Measurements from ENCODE around the gene STX12. TPM values are rescaled to one million over a fixed set of nuclear protein-coding genes. Genes with fewer than 3 reads are reported as not detected.
"Not testable (repeated sequence)": the region's sequence is repeated elsewhere in the genome, so short reads cannot be mapped to it uniquely, and the experiment has no call there.

STX12 gene
- total RNA-seq, 1 experiment from 2014 or later, result 24.3 TPM

DNA sequence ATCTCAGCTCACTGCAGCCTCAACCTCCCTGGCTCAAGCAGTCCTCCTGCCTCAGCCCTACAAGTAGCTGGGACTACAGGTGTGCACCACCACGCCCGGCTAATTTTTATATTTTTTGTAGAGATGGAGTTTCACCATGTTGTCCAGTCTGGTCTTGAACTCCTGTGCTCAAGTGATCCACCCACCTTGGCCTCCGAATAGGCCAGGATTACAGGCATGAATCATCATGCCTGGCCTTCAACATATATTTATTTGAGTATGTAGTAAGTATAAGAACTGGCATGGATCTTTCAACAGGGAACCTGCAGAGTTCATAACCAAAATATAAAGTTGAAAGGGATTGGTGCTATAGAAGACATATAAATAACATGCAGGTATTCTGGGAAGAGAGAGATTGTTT lies 2.3 kb downstream of the STX12 start:
- DNase-seq (ENCODE audit: low spot score), result not testable (repeated sequence)

DNA sequence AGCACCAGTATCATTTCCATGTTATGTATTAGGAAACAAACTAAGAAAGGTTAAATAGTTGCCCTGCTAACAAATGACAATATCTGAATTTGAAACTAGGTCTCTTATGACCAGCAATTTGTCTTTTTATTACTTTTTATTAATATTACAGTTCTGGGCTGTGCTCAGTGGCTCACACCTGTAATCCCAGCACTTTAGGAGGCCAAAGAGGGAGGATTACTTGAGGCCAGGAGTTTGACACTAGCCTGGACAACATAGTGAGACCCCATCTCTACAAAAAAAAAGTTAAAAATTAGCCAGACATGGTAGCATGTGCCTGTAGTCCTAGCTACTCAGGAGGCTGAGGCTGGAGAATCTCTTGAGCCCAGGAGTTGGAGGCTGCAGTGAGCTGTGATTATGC lies 3.3 kb downstream of the STX12 start:
- DNase-seq (ENCODE audit: low spot score), result not testable (repeated sequence)

DNA sequence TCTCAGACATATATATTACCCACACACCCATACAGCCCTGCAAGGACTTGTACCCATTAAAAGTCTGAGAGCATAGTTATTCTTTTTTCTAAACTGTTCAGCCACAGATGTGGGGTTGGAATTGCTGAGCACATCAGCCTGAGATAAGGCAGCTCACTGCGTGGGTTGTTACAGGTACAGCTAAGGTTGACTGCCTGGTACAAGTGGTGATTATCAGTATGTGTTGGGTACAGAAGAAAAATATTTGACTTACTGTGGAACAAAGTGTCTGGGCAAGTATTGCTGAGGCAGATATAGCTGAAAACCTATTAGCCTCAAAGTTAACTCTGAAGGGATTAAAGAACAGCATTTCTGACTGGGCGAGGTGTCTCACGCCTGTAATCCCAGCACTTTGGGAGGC lies 5.0 kb downstream of the STX12 start:
- no peak for DNase-seq (ENCODE audit: low spot score)

DNA sequence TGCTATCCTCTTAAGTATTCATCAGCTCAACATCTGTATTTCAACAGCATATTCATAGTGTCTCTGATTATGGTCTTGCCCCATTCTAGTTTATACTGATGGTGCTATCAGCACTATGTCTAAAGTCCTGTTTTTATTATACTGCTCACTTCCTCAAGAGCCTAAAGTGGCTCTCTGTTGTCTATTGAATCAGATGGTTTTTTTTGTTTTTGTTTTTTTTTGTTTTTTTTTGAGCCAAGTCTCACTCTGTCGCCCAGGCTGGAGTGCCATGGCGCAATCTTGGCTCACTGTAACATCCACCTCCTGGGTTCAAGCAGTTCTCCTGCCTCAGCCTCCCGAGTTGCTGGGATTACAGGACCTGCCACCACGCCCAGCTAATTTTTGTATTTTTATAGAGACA lies 6.1 kb downstream of the STX12 start:
- no peak for DNase-seq (ENCODE audit: low spot score)

DNA sequence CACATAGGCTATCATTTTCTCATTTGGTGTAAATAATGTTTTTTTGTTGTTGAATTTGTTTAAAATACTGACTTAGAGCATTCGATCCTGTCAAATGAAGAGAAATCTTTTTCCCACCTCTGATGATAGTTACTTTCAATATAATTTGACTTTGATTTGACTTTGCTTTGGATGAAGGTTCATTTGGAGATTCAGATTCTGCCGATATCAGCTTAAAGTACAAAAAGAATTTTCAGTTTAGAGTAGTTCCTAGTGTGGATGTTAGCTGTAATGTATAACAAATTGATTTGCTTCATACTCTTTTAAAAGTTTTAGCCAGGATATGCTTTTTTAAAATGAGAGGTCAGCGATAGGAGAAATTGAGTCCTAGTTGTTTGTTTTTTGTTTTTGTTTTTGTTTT lies 9.9 kb downstream of the STX12 start:
- no peak for DNase-seq (ENCODE audit: low spot score)

DNA sequence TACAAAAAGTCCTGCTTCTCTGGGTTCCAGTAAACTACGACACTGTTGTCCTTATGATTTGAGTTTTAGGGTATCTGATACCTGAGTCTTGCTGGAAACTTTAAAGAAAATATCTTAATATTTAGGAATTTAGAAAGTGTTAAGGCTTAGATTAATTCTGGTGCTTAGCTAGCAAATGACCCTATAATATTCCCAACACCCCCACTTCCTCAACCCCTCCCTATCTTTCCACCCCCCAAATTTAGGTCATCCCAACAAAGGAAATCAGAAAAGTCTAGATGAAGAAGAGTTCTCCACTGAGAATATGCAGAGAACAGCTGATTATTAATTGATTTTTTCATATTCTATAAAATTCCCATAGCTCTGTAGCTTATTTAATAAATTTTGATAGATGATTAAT lies 11.7 kb downstream of the STX12 start:
- no peak for DNase-seq (ENCODE audit: low spot score)

DNA sequence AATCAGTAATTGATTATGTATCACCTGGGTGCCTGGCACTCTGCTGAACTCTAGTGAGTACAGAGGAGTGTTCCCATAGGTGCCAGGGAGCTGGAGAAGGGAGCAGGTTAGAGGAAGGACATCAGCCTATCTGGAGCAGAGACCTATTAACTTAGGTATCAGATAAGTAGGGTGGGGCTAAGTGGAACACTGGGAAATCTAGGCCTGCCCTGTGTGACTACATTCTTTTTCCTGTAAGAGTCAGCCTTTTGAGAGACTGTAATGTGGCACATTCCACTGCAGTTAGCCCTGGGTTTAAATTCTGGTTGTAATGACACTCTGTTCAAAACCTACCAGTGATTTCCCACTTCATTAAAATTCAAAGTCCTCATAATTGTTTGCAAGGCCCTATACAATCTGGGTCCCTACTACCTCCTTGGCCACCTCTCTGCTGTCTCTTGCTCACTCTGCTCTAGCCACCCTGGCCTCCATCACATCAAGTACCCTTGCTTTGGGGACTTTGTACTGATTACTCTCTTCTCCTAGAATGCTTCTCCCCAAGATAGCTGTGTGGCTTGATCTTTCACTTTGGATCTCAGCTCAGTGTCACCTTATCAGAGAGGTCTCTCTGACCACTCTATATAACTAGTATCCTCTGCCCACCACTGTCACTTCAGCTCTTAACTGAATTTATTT lies 12.9 kb downstream of the STX12 start:
- no peak for DNase-seq (ENCODE audit: low spot score)

DNA sequence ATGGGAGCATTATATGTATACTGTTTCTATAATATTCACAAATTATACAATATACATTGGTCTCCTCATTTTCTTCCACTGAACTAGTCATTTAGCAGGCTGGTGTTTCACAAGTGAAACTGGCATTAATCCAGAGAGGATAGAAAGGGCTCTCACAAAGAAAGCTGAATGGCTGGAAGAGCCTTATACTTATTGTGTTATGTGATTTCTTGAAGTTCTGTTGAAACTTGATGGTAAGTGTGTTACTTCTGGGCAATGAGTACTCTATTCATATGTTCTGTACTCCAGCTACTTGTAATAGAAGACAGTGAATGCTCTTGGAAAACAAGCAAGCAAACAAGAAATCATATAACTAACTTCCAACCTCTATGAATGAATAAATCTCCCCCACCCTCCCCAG lies 14.9 kb downstream of the STX12 start:
- DNase-seq (ENCODE audit: low spot score), result no peak

DNA sequence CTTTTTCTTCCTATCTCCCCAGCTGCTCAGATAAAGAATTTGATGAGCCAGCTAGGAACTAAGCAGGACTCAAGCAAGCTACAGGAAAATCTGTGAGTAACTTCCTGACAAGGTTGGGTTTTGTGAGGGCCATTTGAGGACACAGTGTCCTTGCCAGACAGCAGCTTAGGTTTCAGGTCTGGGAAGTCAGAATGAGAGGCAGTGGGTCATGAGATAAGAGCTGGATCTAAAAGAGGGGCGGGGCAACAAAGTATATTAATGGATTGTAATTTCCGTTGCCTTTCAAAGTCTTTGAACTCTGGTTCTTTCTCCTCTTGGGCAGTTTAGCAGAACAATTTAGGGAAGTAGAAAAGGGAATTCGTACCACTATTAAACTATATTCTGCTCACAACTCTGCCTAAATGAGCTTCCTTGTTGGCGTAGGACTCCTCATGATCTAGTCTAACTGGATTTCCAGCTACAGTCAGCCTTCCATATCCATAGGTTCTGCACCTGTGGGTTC lies 16.6 kb downstream of the STX12 start:
- no peak for DNase-seq (ENCODE audit: low spot score)

DNA sequence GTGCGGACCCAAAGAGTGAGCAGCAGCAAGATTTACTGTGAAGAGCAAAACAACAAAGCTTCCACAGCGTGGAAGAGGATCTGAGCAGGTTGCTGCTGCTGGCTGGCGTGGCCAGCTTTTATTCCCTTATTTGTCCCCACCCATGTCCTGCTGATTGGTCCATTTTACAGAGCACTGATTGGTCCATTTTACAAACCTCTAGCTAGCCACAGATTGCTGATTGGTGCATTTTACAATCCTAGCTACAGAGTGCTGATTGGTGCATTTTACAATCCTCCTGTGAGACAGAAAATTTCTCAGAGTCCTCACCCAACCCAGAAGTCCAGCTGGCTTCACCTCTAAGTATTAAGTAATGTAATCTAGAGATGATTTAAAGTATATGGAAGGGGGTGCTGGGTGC lies 17.3 kb downstream of the STX12 start:
- not testable (repeated sequence) for DNase-seq (ENCODE audit: low spot score)

DNA sequence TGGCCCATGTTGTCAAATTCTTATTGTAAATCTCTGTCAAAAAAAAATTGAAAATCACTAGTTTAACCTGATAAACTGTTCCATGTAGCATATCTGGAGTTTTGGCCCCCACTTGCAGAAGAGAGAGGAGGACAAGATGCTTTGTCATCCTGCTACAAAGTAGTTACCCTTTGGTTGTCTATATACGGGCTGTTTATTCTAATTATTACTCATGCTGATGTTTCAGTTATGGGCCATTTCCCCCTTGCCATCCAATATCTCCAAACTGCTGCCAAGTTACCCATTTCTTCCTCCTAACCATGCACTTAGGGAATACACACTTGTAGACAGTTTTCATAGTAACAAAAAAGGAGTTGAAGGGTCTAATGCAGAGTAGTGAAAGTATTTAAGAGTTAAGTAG lies 22.6 kb downstream of the STX12 start:
- no peak for DNase-seq (ENCODE audit: low spot score)

DNA sequence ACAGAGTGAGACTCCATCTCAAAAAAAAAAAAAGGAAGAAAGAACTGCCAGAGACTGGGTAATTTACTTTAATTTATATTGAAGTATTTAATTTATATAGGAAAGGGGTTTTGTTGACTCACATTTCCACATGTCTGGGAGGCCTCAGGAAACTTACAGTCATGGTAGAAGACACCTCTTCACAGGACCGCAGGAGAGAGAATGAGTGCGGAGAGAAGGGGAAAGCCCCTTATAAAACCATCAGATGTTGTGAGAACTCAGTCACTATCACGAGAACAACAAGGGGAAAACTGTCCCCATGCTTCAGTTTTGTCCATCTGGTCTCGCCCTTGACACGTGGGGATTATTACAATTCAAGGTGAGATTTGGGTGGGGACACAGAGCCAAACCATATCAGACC lies 31.8 kb downstream of the STX12 start:
- DNase-seq (ENCODE audit: low spot score), result no peak

DNA sequence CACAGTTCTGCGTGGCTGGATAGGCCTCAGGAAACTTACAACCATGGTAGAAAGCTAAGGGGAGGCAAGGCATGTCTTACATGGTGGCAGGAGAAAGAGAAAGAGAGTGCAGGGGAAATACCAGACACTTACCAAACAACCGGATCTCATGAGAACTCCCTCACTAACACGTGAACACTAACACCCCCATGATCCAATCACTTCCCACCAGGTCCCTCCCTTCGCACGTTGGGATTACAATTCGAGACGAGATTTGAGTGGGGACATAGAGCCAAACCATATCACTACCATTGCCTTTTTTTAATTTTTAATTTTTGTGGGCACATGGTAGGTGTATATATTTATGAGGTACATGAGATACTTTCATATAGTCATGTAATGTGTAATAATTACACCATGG lies 33.7 kb downstream of the STX12 start:
- no peak for DNase-seq (ENCODE audit: low spot score)

DNA sequence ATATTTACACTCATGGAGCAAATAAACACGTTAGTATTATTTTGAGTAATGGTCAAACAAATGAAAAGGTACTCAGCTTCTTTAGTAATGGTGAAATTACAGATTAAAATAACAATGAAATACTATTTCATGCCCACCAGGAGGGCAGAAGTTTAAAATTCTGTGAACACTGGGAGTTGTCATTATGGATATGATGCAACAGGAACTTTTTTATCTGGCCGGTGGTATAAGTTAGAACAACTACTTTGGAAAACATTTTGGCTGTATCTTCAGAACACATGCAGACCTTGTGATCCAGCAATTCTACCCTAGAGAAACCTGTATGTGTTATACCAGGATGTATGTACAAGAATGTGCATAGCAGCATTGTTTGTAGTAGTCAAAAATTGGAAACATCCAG lies 34.4 kb downstream of the STX12 start:
- DNase-seq (ENCODE audit: low spot score), result no peak

DNA sequence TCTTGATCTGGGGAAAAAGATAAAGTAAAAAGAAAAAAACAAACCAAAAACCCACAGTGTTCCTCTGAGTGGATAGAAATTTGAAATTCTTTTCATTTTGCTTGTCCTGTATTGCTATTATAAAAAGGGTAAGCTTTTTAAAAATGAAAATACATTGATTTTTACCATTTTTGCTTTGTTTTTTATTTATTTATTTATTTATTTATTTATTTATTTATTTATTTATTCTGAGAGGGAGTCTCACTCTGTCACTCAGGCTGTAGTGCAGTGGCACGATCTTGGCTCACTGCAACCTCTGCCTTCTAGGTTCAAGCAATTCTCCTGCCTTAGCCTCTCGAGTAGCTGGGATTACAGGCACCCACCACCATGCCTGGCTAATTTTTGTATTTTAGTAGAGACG lies 35.1 kb downstream of the STX12 start:
- not testable (repeated sequence) for DNase-seq (ENCODE audit: low spot score)

DNA sequence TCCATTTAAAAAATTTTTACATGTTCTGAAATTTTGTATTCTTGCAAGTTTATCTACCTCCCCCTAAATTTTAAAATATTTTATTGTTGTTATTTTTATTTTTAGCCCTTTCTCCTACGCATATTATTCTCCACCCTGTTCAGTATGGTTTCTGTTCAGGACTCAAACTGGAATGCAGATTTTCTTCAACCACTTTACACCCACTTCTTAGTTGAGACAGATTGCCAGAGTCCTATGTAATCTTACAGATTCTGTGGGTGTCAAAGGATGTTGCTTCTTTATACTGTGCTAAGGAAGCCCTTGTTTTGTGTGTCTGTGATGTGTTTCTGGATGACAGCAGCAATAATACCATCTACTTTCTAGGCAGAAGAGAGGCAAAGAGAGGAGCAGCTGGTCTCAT lies 36.9 kb downstream of the STX12 start:
- DNase-seq (ENCODE audit: low spot score), result no peak

DNA sequence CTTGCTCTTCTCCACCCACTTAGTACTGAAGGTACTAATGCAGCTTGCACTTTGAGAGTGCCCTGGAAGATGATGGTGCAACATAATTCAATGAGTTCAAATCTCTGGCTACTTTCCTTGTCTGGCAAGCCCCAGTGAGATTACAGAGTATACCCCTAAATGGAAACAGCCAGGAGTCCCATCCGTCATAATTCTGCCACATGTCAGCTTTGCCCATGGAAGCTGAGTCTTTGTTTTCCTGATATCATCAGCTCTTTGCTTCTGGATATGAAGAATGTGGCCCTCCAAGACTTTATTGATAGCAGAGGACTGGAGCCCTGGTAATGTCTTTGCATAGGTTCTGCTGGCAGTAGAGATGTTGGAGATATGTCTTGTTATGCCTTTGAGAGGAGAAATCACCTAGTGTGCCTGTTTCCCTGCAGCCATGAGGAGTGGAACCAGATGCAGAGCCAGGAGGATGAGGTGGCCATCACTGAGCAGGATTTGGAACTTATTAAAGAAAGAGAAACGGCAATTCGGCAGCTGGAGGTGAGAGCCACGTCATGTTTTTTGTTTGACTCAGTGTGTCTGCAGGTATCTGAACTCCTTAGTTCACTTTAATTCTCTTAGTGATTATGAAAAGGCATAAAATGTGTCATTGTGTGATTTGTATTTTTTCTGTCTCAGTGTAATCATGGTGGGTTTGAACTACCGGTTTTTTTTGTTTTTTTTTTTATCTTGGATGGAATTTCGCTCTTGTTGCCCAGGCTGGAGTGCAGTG lies 38.9 kb downstream of the STX12 start:
- no peak for DNase-seq (ENCODE audit: low spot score)

DNA sequence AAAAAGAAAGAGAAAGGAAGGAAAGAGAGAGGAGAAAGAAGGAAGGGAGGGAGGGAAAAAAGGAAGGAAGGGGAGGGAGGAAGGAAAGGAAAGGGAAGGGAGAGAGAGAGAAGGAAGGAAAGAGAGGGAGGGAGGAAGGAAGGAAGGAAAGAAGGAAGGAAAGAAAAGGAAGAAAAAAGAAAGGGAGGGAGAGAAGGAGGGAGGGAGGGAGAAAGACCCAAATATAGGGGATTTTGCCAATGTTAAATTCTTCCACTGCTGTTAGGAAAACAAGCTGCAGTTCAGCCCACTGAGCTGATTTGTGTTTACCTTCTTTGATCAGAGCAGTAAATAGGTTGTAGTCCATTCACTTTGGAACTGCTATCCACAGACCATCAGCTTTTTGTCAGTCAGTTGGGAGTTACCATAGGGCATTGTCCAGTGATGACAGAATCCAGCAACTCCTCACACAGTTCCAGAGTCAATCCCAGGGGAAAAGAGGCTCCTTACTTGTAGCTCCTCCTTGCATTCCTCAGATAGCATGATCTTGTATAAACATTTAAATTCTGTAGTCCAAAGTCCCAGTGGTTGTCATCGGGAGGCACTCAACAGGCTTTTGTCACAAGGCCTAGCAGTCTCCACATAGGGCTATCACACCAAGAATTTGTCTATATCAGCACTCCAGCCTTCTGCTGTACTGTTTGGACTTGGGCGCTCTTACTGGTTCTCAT lies 44.1 kb downstream of the STX12 start:
- DNase-seq (ENCODE audit: low spot score), result peak; percentile 32

DNA sequence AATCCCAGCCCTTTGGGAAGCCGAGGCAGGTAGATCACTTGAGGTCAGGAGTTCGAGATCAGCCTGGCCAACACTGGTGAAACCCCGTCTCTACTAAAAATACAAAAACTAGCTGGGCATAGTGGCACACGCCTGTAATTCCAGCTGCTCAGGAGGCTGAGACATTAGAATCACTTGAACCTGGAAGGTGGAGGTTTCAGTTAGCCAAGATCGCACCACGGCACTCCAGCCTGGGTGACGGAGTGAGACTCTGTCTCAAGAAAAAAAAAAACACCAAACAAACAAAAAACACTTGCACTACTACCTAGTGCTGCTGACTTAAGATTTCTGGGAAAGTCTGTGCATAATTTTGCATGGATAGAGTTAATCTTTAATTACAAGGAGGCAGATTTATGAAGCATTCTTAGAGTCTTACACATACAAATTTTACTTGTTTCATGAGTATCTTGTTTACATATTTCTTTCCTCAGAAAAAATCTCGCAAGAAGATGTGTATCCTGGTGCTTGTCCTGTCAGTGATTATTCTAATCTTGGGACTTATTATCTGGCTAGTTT lies 48.8 kb downstream of the STX12 start:
- DNase-seq (ENCODE audit: low spot score), result no peak

DNA sequence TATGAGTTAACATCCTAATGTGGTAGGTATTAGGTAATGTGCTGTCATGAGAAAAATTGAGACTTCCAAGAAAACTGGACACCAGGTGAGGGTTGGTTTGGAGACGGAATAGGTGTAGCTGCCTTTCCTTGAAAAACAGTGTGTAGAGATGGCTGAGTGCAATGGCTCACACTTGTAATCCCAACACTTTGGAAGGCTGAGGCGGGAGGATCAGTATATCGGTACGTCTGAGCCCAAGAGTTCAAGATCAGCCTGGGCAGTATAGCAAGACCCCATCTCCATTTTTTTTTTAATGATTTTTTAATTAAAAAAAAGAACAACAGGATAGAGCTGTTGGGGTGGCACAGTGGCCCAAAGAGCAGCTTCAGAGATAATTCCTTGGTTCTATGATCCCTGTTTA lies 50.8 kb downstream of the STX12 start:
- no peak for DNase-seq (ENCODE audit: low spot score)

DNA sequence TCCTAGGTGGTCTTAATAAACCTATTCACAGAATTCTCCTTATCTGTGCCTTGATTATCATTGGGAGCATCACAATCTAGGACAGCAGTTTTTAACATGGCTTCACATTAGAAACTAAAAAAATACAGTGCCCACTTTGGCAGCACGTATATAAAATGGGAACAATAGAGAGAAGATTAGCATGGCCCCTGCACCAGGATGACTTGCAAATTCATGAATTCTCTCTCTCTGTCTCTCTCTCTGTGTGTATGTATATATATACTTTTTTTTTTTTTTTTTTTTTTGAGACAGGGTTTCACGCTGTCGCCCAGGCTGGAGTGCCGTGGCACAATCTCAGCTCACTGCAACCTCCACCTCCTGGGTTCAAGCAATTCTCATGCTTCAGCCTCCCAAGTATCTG lies 51.4 kb downstream of the STX12 start:
- DNase-seq (ENCODE audit: low spot score), result no peak

DNA sequence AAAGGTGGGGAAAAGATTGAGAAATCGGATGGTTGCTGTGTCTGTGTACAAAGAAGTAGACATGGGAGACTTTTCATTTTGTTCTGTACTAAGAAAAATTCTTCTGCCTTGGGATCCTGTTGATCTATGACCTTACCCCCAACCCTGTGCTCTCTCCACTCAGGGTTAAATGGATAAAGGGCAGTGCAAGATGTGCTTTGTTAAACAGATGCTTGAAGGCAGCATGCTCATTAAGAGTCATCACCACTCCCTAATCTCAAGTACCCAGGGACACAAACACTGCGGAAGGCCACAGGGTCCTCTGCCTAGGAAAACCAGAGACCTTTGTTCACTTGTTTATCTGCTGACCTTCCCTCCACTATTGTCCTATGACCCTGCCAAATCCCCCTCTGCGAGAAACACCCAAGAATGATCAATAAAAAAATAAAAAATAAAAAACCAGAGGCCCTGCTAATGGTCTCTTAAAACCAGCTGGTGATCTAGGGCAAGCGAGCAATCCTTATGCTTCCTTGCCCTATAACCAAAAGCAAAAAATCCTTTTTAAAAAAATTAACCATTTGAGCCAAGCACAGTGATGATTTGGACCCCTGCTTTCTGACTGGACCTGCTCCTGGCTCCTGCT lies 56.4 kb downstream of the STX12 start:
- not testable (repeated sequence) for DNase-seq (ENCODE audit: low spot score)

Measured in H4 (cell line).